GM23248 (cell line): Measurements from ENCODE around the gene AFTPH.

ENCODE experiments used
- EZH2 ChIP-seq: fragments of 200-600 bp; sonication (generic); IDR thresholded peaks from 2 replicates; pipeline ENCODE4 v1.6.1; 2018; ENCODE audit warnings: antibody characterized with exemption, mild to moderate bottlenecking; ENCODE audit not compliant: insufficient read depth, poor library complexity, severe bottlenecking
- EZH2phosphoT487 ChIP-seq: fragments of 200-600 bp; sonication (generic); IDR thresholded peaks from 2 replicates; pipeline ENCODE4 v1.6.1; 2018; ENCODE audit warnings: antibody characterized with exemption, moderate library complexity, mild to moderate bottlenecking, low read depth; ENCODE audit not compliant: insufficient read depth

GRCh38 chr2:64605026-64605471 lies 80.9 kb downstream of the AFTPH start:
- TF ChIP-seq EZH2phosphoT487 (0 out of 2 replicates have a peak, but pooled peaks have one; percentile 62), EZH2 (no peak)
